Cardiac fibroblast (primary cell): ENCODE data around the gene CIROP.

Experiments used
- DNase-seq, 2 donors: peaks; one replicate each; pipeline versions ENCODE4 v3.0.0 to v3.0.0-alpha.2; 2010; ENCODE audit warnings: low read depth in 2 of 2
- H3K4me3 ChIP-seq, 2 donors: replicated peaks in 1 of 2; 1 replicate in 1 of 2; 2 replicates in 1 of 2; pipeline ENCODE4 v1.5.1; 2011; ENCODE audit warnings: low read depth in 2 of 2, low read length in 2 of 2, mild to moderate bottlenecking in 2 of 2, moderate library complexity in 1 of 2
- CTCF ChIP-seq: IDR thresholded peaks from one replicate; pipeline ENCODE4 v1.5.1; 2011; ENCODE audit warnings: low read depth, mild to moderate bottlenecking, low read length, inconsistent platforms

CIROP gene

GRCh38 chr14:23125011-23125410, 20.2 kb upstream of the CIROP start:
- no peak overlapping the region for H3K4me3 ChIP-seq
- no peak for DNase-seq
- TF ChIP-seq CTCF, result no peak

GRCh38 chr14:23124337-23124954, 19.7 kb upstream of the CIROP start:
- H3K4me3 ChIP-seq, result no peak overlapping the region
- TF ChIP-seq CTCF, result no peak
- no peak for DNase-seq

- no peak for TF ChIP-seq CTCF
- peak in 1 of 2 donors; percentile 34 for DNase-seq
- no peak overlapping the region for H3K4me3 ChIP-seq
These were observed 18.6 kb upstream of the CIROP start for GRCh38 chr14:23123419-23123818.

- DNase-seq, result no peak
- H3K4me3 ChIP-seq, result no peak overlapping the region
- TF ChIP-seq CTCF, result no peak
These were observed 17.3 kb upstream of the CIROP start for GRCh38 chr14:23122086-23122485.

- H3K4me3 ChIP-seq, result no peak overlapping the region
- no peak for TF ChIP-seq CTCF
- DNase-seq, result peak; percentile 44 to 94
These were observed 16.6 kb upstream of the CIROP start for GRCh38 chr14:23121361-23121771.

- TF ChIP-seq CTCF, result peak; percentile 100
- DNase-seq, result peak; percentile 87 to 92
- H3K4me3 ChIP-seq, result no peak overlapping the region
These were observed 15.9 kb upstream of the CIROP start for GRCh38 chr14:23120541-23121251.
